EL (cell line): Measurements from ENCODE around the gene PHETA1.
A peak's percentile ranks its signal among the peaks of the same experiment; 100 is the strongest.
"Not testable (repeated sequence)": the region's sequence is repeated elsewhere in the genome, so short reads cannot be mapped to it uniquely, and the experiment has no call there.

ENCODE experiments used
- DNase-seq: peaks from one replicate; pipeline ENCODE4 v3.0.0-alpha.2; 2016

PHETA1 gene

DNA sequence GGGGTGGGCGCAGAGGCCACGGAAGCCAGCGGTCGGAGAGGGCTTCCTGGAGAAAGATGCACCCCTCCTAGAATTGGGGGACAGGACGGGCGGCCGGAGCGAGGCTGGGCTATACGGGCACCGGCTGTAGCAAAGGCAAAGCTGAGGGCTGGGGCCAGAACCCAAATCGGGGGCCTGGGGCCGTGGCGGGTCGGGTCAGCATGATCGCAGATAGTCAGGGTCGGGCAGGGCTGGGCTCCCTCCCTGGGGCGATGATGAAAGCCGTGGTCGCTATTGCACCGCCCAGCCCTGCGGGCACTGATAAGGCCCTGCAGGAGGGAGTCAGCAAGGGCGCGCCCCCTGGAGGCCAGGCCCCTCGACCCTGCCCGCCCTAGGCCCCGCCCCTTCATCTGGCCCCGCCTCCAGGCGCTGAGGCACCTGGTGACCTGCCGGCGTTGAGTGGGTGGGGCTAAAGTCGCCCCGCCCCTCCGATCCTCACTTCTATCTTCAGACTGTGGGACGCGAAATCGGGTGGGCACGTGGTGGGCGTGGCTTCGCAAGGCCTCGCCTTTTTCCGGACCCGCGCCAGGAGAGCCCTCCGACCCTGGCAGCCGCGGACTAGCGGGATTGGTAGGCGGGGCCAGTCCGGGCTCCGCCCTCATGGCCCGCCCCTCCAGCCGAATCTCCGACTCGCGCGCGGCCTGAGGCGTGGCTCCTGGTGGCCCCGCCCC lies 36.4 kb upstream of the PHETA1 start:
- DNase-seq: peak; percentile 96

DNA sequence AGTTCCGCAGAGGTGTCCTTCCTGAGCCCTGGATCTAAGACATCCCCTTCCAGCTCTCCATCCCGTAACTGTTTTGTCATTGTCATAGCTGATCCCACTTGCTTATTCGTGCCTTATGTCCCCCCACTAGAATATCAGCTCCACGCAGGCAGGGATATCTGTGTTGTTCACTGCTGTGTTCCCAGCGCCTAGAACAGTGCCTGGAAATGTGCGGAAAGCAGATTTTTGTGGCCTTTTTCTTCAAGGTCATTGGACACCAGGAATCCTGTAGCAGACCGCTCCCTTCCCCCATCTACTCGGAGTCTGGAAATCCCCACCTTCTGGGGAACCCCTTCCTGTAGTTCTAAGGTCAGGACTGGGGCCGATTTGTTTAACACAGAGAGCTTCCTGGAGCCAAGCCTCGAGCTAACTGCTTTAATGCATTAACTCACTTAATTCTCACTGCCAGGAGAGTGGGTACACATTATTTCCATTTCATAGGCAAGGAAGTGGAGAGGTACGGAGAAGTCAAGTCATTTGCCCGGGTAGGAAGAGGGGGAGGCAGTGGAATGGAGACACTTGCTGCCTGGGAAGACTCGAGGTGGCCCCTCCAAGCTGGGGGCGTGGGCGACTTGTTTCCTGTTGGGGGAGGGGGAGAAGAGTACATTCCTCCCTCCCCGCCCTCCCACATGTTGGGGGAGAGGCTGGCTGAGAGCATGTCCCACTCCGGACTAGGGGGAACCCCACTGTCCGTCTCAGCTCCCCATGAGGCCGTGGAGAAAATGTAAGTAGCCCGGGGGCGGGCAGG lies 35.7 kb upstream of the PHETA1 start:
- DNase-seq: peak; percentile 52

DNA sequence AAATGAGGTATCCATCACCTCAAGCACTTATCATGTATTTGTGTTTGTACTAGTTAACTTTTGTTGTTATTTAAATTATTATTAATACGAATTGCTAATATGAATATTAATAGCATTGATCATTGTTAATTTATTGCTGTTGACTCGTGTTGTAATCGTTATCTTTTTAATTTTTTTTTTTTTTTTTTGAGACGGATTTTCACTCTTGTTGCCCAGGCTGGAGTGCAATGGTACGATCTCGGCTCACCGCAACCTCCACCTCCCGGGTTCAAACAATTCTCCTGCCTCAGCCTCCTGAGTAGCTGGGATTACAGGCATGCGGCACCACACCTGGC lies 33.6 kb upstream of the PHETA1 start:
- DNase-seq: not testable (repeated sequence)

DNA sequence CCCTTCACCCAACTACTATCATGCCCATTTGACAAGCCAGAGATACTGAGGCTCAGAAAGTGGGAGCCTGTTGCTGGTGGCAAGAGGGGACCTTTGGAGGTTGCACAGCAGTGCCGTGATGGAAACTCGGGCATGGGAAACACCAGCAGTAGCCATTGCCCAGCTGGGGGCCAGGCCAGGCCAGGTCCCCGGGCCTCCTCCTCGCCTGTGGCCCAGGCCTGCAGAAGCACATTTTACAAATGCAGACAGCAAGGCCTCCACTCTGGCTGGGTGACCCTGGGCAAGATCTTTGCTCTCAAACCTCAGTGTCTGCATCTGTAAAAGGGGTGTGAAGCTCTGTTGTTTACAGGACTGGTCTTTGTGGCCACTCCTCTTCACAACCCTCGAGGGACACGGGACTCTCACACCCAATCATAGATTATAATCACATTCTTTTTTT lies 32.3 kb upstream of the PHETA1 start:
- DNase-seq: no peak

DNA sequence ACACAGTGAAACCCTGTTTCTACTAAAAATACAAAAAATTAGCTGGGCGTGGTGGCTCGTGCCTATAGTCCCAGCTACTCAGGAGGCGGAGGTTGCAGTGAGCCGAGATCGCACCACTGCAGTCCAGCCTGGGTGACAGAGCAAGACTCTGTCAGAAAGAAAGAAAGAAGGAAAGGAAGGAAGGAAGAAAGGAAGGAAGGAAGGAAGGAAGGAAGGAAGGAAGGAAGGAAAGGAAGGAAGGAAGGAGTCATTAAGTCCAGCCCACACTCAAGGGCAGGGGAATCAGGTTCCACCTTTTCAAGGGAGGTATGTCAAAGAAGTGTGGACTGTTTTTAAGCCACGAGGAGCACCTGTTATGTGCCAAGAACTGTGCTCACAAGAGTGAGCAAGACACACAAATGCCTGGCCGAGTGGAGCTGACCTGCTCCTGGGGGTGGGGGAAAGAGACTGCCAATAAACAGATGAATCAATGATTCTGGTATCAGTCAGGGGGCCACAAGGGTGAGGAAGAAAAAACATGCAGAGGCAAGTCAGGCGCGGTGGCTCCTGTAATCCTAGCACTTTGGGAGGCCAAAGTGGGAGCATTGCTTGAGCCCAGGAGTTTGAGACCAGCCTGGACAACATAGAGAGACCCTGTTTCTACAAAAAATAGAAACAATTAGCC lies 31.0 kb upstream of the PHETA1 start:
- not testable (repeated sequence) for DNase-seq

DNA sequence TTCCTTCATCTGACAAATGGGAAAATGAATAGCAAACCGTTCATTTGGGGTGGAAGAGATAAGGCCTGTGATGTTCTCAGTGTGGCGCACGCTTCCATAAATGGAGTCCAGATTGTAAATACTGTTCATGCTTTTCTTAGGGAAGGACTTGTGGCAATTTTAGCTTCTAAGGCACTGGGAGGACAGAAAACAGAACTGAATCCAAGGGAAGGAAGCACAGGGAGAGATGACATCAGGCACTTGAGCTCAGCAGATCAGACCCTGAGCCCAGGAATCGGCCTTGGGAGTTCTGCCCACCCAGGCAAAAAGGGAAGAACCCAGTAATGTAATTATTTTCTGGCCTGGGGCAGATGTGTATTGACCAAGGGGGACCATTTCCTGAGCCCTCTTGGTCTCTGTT lies 29.6 kb upstream of the PHETA1 start:
- DNase-seq: peak; percentile 19

DNA sequence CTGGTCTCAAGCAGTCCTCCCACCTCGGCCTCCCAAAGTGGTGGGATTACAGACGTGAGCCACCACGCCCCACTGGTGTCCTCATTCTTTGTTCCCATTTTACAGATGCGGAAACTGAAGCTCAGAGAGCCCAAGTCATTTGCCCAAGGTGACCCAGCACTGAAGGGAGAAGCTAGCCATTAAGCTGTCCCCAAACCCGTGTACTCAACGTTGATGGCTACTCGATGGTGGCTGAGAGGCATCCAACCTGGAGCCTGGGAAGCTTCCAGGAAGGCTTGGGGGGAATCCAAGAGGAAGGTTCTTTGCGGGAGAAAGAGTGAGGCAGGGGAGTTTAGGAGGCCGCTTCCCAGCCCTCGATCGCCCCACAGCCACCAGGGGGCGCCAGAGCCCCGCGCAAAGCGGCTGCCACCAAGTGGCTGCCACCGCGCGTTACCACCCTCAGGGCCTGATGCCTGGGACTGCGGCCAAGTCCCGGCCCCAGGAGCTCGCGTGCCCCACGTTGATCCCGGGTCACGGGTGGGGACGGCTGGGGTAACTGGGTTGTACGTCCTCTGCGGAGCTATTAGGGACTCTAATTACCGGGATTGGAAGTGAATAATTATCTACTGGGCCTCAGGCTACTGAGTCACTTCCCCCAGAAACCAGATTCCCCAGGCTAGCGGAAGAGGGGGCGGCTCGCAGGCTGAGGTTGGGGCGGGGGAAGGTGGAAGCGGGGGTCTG lies 28.0 kb upstream of the PHETA1 start:
- DNase-seq: peak; percentile 90

DNA sequence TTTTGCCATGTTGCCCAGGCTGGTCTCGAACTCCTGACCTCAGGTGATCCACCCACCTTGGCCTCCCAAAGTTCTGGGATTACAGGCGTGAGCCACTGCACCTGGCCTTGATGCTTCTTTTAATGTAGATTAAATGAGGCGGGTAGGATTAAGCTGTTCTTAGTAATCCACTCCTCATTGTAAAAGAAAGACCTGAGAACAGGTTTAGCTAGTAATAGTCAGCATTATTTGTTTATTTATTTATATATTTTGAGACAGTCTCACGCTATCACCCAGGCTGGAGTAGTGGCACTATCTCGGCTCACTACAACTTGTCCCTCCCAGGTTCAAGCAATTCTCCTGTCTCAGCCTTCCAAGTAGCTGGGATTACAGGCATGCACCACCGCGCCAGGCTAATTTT lies 27.4 kb upstream of the PHETA1 start:
- not testable (repeated sequence) for DNase-seq

DNA sequence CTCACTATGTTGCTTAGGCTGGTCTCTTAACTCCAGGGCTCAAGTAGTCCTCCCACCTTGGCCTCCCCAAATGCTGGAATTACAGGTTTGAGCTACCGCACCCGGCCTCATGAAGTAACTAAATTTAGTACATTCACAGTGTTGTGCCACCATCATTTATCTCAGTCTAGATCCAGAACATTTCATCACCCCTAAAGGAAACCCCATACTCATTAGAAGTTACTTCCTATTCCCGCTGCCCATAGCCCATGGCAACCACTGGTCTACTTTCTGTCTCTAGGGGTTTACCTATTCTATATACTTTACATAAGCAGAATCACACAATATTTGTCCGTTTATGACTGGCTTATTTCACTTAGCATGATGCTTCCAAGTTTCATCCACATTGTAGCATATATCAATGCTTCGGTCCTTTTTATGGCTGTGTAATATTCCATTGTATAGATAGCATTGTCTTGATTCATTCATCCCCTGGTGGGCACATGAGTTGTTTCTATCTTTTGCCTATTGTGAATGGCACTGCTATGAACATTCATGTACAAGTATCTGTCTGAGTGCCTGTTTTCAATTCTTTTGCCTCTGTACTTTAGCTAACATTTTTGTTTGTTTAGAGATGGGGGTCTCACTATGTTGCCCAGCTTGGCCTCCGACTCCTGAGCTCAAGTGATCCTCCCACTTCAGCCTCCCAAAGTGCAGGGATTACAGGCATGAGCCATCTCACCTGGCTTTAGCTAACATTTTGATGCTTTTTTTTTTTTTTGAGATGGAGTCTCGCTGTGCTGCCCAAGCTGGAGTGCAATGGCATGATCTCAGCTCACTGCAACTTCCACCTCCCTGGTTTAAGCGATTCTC lies 26.7 kb upstream of the PHETA1 start:
- DNase-seq: no peak

DNA sequence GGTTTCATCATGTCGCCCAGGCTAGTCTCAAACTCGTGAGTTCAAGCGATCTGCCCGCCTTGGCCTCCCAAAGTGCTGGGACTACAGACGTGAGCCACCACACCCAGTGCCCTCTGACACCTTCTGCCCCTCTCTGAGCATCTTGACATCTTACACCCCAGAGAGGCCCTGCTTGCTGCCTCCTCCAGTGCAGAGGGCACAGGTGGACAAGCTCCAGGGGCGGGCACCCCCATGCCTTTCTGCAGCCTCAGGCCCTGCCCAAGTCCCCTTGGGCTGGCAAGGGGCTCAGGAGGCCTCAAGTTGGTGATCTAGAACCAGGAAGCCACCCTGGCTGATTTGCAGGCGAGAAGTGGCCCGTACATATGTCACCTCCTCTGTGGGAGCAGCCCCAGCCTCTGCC lies 25.6 kb upstream of the PHETA1 start:
- DNase-seq: no peak

DNA sequence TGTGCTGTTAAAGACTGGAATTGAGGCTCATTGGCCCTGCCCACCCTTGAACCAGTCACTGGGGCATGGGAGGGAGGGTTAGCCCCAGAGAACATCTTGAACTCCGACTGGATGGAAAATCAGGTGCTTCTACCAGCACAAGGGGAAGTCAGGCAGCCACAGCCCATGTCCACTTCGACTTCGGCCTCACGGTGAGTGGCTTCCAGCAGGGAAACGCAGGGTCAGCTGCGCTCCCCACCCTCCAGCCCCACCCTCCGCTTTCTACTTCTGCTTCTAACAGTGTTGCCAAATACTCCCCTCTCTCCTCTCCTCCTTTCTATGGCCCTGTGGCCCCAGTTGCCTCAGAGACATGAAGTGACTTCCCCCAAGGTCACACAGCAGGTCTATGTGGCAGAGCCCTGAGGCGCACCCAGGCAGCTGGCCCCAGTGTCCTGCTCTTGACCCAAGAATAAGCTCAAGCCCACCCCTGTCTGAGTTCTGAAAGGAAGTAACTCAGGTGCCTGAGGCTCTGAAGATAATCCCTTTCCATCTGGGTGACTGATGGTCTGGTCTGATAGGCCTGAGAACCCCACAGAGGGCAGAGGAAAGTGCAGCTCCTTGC lies 24.9 kb upstream of the PHETA1 start:
- DNase-seq: peak; percentile 56

DNA sequence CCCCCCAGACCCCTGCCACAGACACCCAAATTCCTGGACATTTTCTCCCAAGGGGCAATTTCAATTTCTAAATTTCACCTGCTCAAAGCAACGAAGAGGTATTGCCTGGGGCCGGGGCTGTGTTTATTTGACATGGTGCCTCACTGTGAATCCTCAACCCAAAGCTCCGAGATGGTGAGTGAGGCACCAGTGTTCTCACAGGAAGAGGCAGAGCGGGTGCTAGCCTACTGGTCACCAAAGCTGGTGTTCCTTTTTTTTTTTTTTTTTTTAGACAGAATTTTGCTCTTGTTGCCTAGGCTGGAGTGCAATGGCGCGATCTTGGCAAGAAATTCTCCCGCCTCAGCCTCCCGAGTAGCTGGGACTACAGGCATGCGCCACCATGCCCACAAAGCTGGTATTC lies 22.0 kb upstream of the PHETA1 start:
- DNase-seq: no peak

DNA sequence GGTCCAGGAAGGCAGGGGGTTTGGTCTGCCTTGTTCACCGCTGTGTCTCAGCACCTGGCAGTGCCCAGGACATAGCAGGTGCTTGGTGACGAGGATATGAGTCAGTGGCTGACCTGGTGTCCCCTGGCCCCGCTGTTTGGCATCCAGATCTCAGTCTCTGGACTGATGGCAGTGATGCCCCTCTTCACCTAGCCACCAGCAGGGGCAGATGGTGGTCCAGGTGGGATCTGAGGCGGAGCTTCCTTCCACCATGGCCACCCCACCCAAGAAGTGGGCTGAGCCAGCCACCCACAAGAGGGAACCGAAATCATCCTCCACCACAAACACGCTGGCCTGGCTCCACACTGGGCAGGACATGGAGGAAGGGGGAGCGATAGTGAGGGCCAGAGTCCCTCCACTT lies 20.7 kb upstream of the PHETA1 start:
- no peak for DNase-seq

DNA sequence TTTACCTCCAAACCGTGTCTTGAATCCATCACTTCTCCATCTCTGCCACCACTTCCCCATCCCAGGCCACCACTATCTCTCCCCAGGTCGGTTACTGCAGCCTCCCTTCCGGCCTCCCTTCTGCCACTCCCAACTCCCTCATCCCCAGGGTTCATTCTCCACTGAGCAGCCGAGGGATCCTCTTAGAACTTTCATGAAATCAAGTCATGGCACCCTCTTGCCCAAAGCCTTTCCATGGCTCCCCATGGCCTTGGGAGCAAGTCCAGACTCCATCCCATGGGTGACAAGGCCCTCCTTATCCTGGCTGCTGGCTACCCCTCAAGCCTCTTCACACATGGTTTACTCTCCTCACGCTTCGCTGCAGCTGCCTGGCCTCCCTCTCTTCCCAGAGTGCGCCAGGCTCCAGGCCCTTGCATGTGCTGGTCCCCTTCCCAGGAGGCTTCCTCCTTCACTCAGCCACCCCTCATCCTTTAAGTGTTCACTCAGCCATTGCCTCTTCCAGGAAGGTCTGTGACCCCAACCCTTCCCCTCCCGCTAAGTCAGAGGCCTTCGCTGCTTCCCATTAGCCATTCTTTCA lies 18.9 kb upstream of the PHETA1 start:
- DNase-seq: no peak

DNA sequence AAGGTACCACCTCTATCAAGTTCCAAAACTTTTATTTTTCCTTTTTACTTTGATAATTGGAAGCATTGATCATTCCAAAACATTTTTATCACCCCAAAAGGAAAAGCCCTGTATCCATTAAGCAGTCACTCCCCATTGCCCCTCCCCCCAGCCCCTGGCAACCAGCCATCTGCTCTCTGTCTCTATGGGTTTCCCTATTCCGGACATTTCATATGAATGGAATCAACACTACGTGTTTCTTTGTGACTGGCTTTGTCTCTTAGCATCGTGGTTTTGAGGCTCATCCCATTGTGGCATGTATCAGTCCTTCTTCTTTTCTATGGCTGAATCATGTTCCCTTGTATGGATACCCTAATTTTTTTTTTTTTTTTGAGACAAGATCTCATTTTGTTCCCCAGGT lies 18.0 kb upstream of the PHETA1 start:
- DNase-seq: peak; percentile 25

DNA sequence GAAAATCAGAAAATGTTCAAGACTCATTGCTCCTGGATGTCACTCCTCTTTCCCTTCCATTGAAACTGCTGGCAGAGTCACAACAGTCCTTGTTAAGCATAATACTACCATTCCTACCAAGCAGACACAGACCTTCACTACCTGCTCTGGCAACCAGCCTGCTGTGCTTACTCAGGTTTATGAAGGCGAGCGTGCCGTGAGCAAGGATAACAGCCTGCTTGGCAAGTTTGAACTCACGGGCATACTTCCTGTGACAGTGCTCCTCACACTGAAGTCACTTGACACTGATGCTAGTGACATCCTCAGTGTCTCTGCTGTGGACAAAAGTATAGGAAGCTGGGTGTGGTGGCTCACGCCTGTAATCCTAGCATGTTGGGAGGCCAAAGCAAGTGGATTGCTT lies 15.7 kb upstream of the PHETA1 start:
- no peak for DNase-seq

DNA sequence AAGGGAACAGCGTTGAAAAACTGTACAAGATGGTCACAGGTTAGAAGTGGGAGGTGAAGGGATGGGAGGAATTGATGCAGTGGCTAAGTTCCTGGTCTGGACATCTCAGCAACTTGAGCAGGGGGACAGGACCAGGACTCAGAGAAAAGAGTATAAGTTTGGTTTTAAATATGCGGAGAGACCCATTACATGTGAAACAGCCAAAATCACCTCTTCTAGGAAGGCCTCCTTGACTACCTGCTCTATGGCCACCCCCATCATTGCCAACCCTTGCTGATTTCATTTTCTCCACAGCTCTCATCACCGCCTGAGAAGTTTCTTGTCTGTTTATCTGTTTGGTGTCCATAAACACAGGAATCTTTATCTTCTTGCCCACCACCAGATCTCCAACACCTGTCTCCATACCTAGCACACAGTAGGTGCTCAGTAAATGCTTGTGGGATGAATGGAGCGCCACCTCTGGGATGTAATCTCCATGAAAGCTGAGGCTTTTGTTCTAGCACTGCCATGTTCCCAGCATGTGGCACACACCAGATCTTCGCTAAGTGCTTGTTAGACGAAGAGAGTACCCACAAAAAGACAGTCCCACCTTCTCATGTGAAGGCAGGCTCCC lies 11.2 kb upstream of the PHETA1 start:
- DNase-seq: no peak

DNA sequence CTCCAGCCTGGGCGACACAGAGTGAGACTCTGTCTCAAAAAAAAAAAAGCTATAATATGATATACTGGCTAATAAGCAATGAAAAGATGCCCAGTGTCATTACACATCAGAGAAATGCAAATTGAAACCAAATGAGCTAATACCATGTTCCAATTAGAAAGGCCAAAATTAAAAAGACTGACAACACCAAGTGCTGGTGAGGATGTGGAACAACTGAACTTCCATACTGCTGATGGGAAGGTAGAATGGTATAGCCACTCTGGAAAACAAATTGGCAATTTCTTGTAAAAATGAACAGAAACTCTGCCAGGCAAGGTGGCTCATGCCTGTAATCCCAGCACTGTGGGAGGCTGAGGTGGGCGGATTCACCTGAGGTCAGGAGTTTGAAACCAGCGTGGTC lies 8.5 kb upstream of the PHETA1 start:
- no peak for DNase-seq

DNA sequence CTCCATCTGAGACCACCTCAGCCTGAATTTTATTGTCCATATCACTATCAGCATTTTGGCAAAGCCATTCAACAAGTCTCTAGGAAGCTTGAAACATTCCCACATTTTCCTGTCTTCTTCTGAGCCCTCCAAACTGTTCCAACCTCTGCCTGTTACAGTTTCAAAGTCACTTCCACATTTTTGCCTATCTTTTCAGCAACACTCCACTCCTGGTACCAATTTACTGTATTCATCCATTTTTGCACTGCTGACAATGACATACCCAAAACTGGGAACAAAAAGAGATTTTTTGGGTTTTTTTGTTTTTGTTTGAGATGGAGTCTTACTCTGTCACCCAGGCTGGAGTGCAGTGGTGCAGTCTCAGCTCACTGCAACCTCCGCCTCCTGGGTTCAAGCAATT lies 4.3 kb upstream of the PHETA1 start:
- DNase-seq: not testable (repeated sequence)

DNA sequence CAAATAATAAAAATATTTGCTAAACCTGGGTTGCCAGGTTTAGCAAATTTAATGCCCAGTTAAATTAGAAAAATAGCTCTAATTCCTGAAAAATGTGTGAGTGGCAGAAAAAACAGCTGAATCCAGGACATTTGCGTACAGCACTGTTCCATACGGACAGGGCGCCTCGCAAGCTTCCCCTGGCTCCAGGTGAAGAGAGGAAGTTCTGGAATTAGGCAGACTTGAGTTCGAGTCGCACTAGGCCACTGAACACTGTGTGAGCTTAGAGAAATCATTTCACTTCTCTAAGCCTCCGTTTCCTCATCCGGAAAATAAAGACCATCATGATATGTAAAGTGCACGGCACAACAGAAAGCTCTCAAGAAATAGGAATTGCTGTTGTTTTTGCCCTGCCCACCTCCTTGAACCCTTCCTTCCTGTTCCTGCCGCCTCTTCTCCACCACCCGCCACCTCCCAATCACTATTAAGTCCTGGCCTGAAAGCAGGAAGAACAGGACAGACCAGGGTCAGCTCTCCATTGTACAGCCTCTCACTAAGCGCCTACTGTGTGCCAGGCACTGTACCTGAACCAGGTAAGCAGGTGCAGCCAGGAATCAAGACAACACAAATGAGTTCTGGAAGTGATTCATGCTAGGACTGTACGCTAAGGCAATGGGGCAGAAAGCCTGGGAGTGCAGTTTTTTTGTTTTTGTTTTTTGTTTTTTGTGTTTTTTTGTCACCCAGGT lies 763 bp upstream of the PHETA1 start:
- DNase-seq: no peak
